Activated naive CD8-positive, alpha-beta T cell treated with anti-CD3 and anti-CD28 coated beads, Interleukin-2, amount 10 ng/mL, durations not matched to agents 7 days and 5 days (primary cell): Measurements from ENCODE around the gene SLC25A5. TPM values are rescaled to one million over a fixed set of nuclear protein-coding genes. Genes with fewer than 3 reads are reported as not detected.
"Not testable (repeated sequence)": the region's sequence is repeated elsewhere in the genome, so short reads cannot be mapped to it uniquely, and the experiment has no call there.

Experiments used
- ATAC-seq: fragments of 150-1000 bp; cut with Tn5 transposase; one replicate; pipeline ENCODE4 v1.10.0; 2021; ENCODE audit warnings: low read depth, moderate library complexity
- POLR2A ChIA-PET: fragments of 350-600 bp; sonication (Branson Sonifier 250); formaldehyde crosslinking; loops from one replicate; lab custom pipeline; 2021; ENCODE audit warnings: antibody characterized with exemption; lab: Charles Lee
- DNase-seq: peaks from one replicate; pipeline ENCODE4 v3.0.0; 2021
- H3K27ac Mint-ChIP-seq: one replicate; pipeline ENCODE4 v1.8.0; 2022; ENCODE audit warnings: mild to moderate bottlenecking, mixed read lengths
- H3K27me3 Mint-ChIP-seq: one replicate; pipeline ENCODE4 v1.8.0; 2022; ENCODE audit warnings: mild to moderate bottlenecking, moderate library complexity, mixed read lengths
- H3K36me3 Mint-ChIP-seq: one replicate; pipeline ENCODE4 v1.8.0; 2021; ENCODE audit warnings: mild to moderate bottlenecking, mixed read lengths
- H3K4me1 Mint-ChIP-seq: one replicate; pipeline ENCODE4 v1.8.0; 2021; ENCODE audit warnings: mixed read lengths
- H3K4me3 Mint-ChIP-seq: one replicate; pipeline ENCODE4 v1.8.0; 2022; ENCODE audit warnings: mild to moderate bottlenecking, moderate library complexity, mixed read lengths
- H3K9me3 Mint-ChIP-seq: one replicate; pipeline ENCODE4 v1.8.0; 2021; ENCODE audit warnings: mixed read lengths
- total RNA-seq, 2 experiments: library from RNA; stranded (reverse); gene quantifications; one replicate each; pipeline ENCODE4 v1.2.3, GENCODE V29; 2021

Gene SLC25A5
- total RNA-seq, 2 experiments from 2014 or later, result 321 to 325 TPM

- POLR2A ChIA-PET, result interaction anchor here (0.9 to 2.0 kb wide), 2 partner anchors 13 to 388 kb away, joined by 3 to 9 read pairs; no protein-coding TSS in a partner anchor
- peak; percentile 77 for DNase-seq
- peak overlapping the region; percentile 67 for H3K4me3 Mint-ChIP-seq
- H3K9me3 Mint-ChIP-seq, result no peaks in the 10 kb centered on the region
- peak; percentile 91 for ATAC-seq
- H3K27ac Mint-ChIP-seq, result peak overlapping the region; percentile 84
- peaks cover 8% of the 10 kb centered on the region for H3K4me1 Mint-ChIP-seq
- peaks cover 4% of the 10 kb centered on the region for H3K27me3 Mint-ChIP-seq
- H3K36me3 Mint-ChIP-seq, result no peaks in the 10 kb centered on the region
Observed at GRCh38 chrX:119482481-119483480, 14.5 kb downstream of the SLC25A5 start.

- POLR2A ChIA-PET, result no interaction called here
- no peaks in the 10 kb centered on the region for H3K36me3 Mint-ChIP-seq
- peaks cover 4% of the 10 kb centered on the region for H3K27me3 Mint-ChIP-seq
- DNase-seq (no peak), ATAC-seq (no peak)
- H3K9me3 Mint-ChIP-seq, result no peaks in the 10 kb centered on the region
- peaks cover 11% of the 10 kb centered on the region for H3K4me1 Mint-ChIP-seq
- H3K4me3 Mint-ChIP-seq, result no peak overlapping the region
- no peak overlapping the region for H3K27ac Mint-ChIP-seq
Observed at GRCh38 chrX:119486745-119487144, 18.5 kb downstream of the SLC25A5 start.

DNA sequence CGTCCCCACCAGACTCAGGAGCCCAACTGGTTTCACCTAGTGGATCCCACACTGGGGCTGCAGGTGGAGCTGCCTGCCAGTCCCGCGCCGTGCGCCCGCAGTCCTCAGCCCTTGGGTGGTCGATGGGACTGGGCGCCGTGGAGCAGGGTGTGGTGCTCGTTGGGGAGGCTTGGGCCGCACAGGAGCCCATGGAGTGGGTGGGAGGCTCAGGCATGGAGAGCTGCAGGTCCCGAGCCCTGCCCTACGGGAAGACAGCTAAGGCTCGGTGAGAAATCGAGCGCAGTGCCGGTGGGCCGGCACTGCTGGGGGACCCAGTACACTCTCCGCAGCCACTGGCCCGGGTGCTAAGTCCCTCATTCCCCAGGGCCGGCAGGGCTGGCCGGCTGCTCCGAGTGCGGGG lies 19.5 kb downstream of the SLC25A5 start:
- H3K4me3 Mint-ChIP-seq, DNase-seq, ATAC-seq, H3K36me3 Mint-ChIP-seq, H3K27ac Mint-ChIP-seq, POLR2A ChIA-PET, H3K27me3 Mint-ChIP-seq, H3K4me1 Mint-ChIP-seq, H3K9me3 Mint-ChIP-seq: not testable (repeated sequence)

DNA sequence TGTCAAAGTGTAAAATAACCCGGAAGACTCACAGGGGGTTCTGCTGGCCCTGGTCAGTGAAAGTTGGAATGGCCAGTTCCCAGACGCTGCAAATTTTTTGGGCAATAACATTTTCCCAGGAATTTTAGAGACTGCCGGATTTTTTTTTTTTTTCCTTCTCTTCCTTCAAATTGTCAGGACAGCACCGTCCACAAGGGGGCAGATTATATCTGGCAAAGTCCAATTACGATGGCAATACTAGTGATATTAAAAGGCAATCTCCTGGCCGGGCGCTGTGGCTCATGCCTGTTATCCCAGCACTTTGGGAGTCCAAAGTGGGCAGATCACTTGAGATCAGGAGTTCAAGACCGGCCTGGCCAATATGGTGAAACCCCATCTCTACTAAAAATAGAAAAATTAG lies 20.5 kb downstream of the SLC25A5 start:
- H3K4me3 Mint-ChIP-seq, result no peak overlapping the region
- no peak for ATAC-seq
- no peaks in the 10 kb centered on the region for H3K9me3 Mint-ChIP-seq
- no peak for DNase-seq
- H3K27ac Mint-ChIP-seq, result no peak overlapping the region
- POLR2A ChIA-PET, result no interaction called here
- H3K4me1 Mint-ChIP-seq, result peaks cover 6% of the 10 kb centered on the region
- H3K27me3 Mint-ChIP-seq, result peaks cover 4% of the 10 kb centered on the region
- no peaks in the 10 kb centered on the region for H3K36me3 Mint-ChIP-seq

- Mint-ChIP-seq H3K9me3 (no peaks in the 10 kb centered on the region), H3K4me1 (peaks cover 6% of the 10 kb centered on the region), H3K27ac (no peak overlapping the region), H3K27me3 (peaks cover 4% of the 10 kb centered on the region), H3K36me3 (no peaks in the 10 kb centered on the region), H3K4me3 (no peak overlapping the region)
- POLR2A ChIA-PET, result no interaction called here
- ATAC-seq (no peak), DNase-seq (no peak)
Observed at GRCh38 chrX:119489212-119490074, 21.2 kb downstream of the SLC25A5 start.

DNA sequence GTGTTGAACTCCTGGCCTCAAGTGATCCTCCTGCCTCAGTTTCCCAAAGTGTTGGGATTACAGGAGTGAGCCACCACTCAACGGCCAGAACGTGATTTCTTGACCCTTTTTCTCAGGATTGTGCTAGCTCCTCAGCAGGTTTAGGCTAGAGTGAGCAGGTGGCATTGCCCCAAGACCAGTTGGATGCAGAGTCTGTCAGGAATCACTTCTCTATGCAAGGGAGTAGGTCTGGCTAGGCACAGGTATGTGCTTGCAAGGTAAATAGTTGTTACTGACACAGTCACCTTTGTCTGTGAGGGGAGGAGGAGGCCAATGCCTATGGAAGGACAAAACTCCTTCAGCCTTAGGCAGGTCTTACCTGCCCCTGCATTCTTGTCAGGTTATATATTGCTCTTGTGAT lies 24.2 kb downstream of the SLC25A5 start:
- no peak for DNase-seq
- H3K9me3 Mint-ChIP-seq, result no peaks in the 10 kb centered on the region
- H3K4me3 Mint-ChIP-seq, result no peak overlapping the region
- POLR2A ChIA-PET, result interaction anchor here (1.8 kb wide), 1 partner anchor 24 kb away, joined by 6 read pairs; the partner anchor contains the start of gene SLC25A5
- H3K36me3 Mint-ChIP-seq, result no peaks in the 10 kb centered on the region
- H3K4me1 Mint-ChIP-seq, result peaks cover 12% of the 10 kb centered on the region
- H3K27ac Mint-ChIP-seq, result no peak overlapping the region
- no peak for ATAC-seq
- H3K27me3 Mint-ChIP-seq, result no peaks in the 10 kb centered on the region

GRCh38 chrX:119493851-119494495 lies 25.7 kb downstream of the SLC25A5 start:
- H3K4me1 Mint-ChIP-seq, DNase-seq, H3K9me3 Mint-ChIP-seq, H3K36me3 Mint-ChIP-seq, ATAC-seq, POLR2A ChIA-PET, H3K27me3 Mint-ChIP-seq, H3K4me3 Mint-ChIP-seq, H3K27ac Mint-ChIP-seq: not testable (repeated sequence)

GRCh38 chrX:119495734-119496726 lies 27.8 kb downstream of the SLC25A5 start:
- POLR2A ChIA-PET, result interaction anchor here (0.9 kb wide), 1 partner anchor 68 kb away, joined by 3 read pairs; no protein-coding TSS in a partner anchor
- Mint-ChIP-seq H3K4me3 (no peak overlapping the region), H3K27ac (peak overlapping the region; percentile 41), H3K27me3 (no peaks in the 10 kb centered on the region), H3K4me1 (peaks cover 9% of the 10 kb centered on the region), H3K9me3 (no peaks in the 10 kb centered on the region), H3K36me3 (no peaks in the 10 kb centered on the region)
- ATAC-seq (peak; percentile 74), DNase-seq (no peak)

DNA sequence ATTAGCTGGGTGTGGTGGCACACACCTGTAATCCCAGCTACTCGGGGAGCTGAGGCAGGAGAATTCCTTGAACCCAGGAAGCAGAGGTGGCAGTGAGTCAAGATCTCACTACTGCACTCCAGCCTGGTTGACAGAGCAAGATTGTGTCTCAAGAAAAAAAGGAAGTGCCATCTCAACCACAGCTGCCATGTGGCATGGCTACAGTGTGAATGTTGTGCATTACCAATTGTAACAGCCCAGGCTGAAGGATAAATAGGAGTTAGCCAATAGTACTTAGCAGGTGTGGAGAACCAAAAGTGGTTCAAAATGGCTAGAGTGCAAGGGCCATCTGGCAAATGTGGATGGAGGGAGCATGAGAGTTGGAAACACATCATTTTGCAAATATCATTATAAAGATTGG lies 28.9 kb downstream of the SLC25A5 start:
- Mint-ChIP-seq H3K27ac (no peak overlapping the region), H3K4me1 (peaks cover 14% of the 10 kb centered on the region), H3K9me3 (no peaks in the 10 kb centered on the region), H3K36me3 (no peaks in the 10 kb centered on the region), H3K4me3 (no peak overlapping the region), H3K27me3 (no peaks in the 10 kb centered on the region)
- DNase-seq (no peak), ATAC-seq (no peak)
- POLR2A ChIA-PET, result interaction anchor here (0.9 kb wide), 1 partner anchor 69 kb away, joined by 3 read pairs; no protein-coding TSS in a partner anchor

GRCh38 chrX:119500061-119500800 lies 32.0 kb downstream of the SLC25A5 start:
- POLR2A ChIA-PET, result no interaction called here
- no peak for ATAC-seq
- no peak for DNase-seq
- no peaks in the 10 kb centered on the region for H3K27me3 Mint-ChIP-seq
- H3K9me3 Mint-ChIP-seq, result no peaks in the 10 kb centered on the region
- H3K4me3 Mint-ChIP-seq, result no peak overlapping the region
- peaks cover 21% of the 10 kb centered on the region for H3K4me1 Mint-ChIP-seq
- H3K36me3 Mint-ChIP-seq, result no peaks in the 10 kb centered on the region
- H3K27ac Mint-ChIP-seq, result no peak overlapping the region

DNA sequence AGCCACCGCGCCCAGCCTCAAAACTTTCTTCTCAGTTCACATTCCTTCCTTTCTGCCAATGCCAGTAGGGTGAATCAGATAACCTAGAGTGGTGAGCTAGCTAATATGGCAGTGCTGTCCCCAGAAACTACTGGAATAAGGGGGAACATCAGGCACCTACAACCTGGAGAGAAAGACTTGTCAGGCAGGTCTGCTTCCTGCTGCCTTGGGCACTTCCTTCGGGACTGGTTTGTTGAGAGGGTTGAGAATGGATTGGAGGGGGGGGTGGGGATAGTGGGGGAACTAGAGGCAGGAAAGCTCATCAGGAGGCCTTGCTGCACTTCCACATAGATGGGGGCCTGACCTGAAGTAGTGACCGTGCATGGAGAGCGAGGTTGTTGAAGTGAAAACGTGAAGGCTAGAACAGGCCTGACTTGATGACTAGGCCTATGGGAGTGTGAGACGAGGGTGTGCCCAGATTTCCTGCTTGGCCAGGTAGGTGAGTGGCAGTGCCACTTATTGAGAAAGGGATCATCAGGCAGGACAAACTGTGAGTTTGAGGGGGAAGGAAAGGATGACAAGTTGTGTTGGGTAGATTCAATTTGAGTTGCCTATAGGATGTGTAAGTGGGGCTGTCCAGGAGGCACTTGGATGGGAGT lies 33.4 kb downstream of the SLC25A5 start:
- ATAC-seq (no peak), DNase-seq (no peak)
- POLR2A ChIA-PET, result no interaction called here
- no peaks in the 10 kb centered on the region for H3K27me3 Mint-ChIP-seq
- no peaks in the 10 kb centered on the region for H3K9me3 Mint-ChIP-seq
- H3K27ac Mint-ChIP-seq, result no peak overlapping the region
- H3K4me1 Mint-ChIP-seq, result peaks cover 14% of the 10 kb centered on the region
- H3K36me3 Mint-ChIP-seq, result no peaks in the 10 kb centered on the region
- no peak overlapping the region for H3K4me3 Mint-ChIP-seq
